Measurements from ENCODE around the gene ZNF335.

The ZNF335 gene

GRCh38 chr20:45949542-45950329, 22.3 kb downstream of the ZNF335 start:
- no peak for TF ChIP-seq CTCF (IDR thresholded peaks at IDR 0.05; ENCODE audit: extremely low read depth, insufficient read depth, missing control alignments)
- in situ Hi-C loops (cut with MboI; ENCODE audit: low pct_unique_long_range_greater_than_20kb, low sequenced_read_pairs, unreplicated experiment) = no loop called here
- no peak for DNase-seq (ENCODE audit: low spot score)

GRCh38 chr20:45948742-45949541, 23.1 kb downstream of the ZNF335 start:
- no peak for DNase-seq (ENCODE audit: low spot score)
- TF ChIP-seq CTCF (IDR thresholded peaks at IDR 0.05; ENCODE audit: extremely low read depth, insufficient read depth, missing control alignments) = no peak
- in situ Hi-C loops (cut with MboI; ENCODE audit: low pct_unique_long_range_greater_than_20kb, low sequenced_read_pairs, unreplicated experiment) = no loop called here

GRCh38 chr20:45948261-45948733, 23.7 kb downstream of the ZNF335 start:
- in situ Hi-C loops (cut with MboI; ENCODE audit: low pct_unique_long_range_greater_than_20kb, low sequenced_read_pairs, unreplicated experiment) = no loop called here
- no peak for TF ChIP-seq CTCF (IDR thresholded peaks at IDR 0.05; ENCODE audit: extremely low read depth, insufficient read depth, missing control alignments)
- DNase-seq (ENCODE audit: low spot score) = no peak

GRCh38 chr20:45947110-45947866, 24.7 kb downstream of the ZNF335 start:
- no peak for DNase-seq (ENCODE audit: low spot score)
- in situ Hi-C loops (cut with MboI; ENCODE audit: low pct_unique_long_range_greater_than_20kb, low sequenced_read_pairs, unreplicated experiment) = no loop called here
- TF ChIP-seq CTCF (IDR thresholded peaks at IDR 0.05; ENCODE audit: extremely low read depth, insufficient read depth, missing control alignments) = no peak

GRCh38 chr20:45946149-45946970, 25.6 kb downstream of the ZNF335 start:
- TF ChIP-seq CTCF (IDR thresholded peaks at IDR 0.05; ENCODE audit: extremely low read depth, insufficient read depth, missing control alignments) = no peak
- in situ Hi-C loops (cut with MboI; ENCODE audit: low pct_unique_long_range_greater_than_20kb, low sequenced_read_pairs, unreplicated experiment) = no loop called here
- DNase-seq (ENCODE audit: low spot score) = no peak
